ENCODE measurements around the gene TRIM7. TPM values are rescaled to one million over a fixed set of nuclear protein-coding genes. Genes with fewer than 3 reads are reported as not detected.
"Not testable (repeated sequence)": the region's sequence is repeated elsewhere in the genome, so short reads cannot be mapped to it uniquely, and the experiment has no call there.

TRIM7 gene
- total RNA-seq, 2 donors from 2014 or later, result 2.7 to 5.9 TPM

GRCh38 chr5:181151146-181151545, 53.9 kb downstream of the TRIM7 start:
- Mint-ChIP-seq H3K9me3 (peaks cover 3% of the 10 kb centered on the region), H3K4me1 (peaks cover 5% of the 10 kb centered on the region), H3K36me3 (ENCODE audit: low read depth) (no peaks in the 10 kb centered on the region), H3K4me3 (no peak overlapping the region), H3K27ac (no peak overlapping the region), H3K27me3 (peaks cover 40% of the 10 kb centered on the region)
- no peak for ATAC-seq (replicated peaks)

GRCh38 chr5:181149806-181150733, 54.9 kb downstream of the TRIM7 start:
- Mint-ChIP-seq H3K27ac (no peak overlapping the region), H3K9me3 (peaks cover 3% of the 10 kb centered on the region), H3K27me3 (peaks cover 41% of the 10 kb centered on the region), H3K4me1 (peaks cover 5% of the 10 kb centered on the region), H3K4me3 (no peak overlapping the region), H3K36me3 (ENCODE audit: low read depth) (no peaks in the 10 kb centered on the region)
- ATAC-seq (replicated peaks), result no peak

GRCh38 chr5:181149355-181149754, 55.6 kb downstream of the TRIM7 start:
- no peak for ATAC-seq (replicated peaks)
- H3K9me3 Mint-ChIP-seq, result no peaks in the 10 kb centered on the region
- no peaks in the 10 kb centered on the region for H3K36me3 Mint-ChIP-seq (ENCODE audit: low read depth)
- H3K27ac Mint-ChIP-seq, result no peak overlapping the region
- peaks cover 5% of the 10 kb centered on the region for H3K4me1 Mint-ChIP-seq
- no peak overlapping the region for H3K4me3 Mint-ChIP-seq
- H3K27me3 Mint-ChIP-seq, result peaks cover 42% of the 10 kb centered on the region

- ATAC-seq (replicated peaks); H3K4me1 Mint-ChIP-seq; H3K36me3 Mint-ChIP-seq (ENCODE audit: low read depth); H3K9me3 Mint-ChIP-seq; H3K4me3 Mint-ChIP-seq: not testable (repeated sequence)
- peaks cover 52% of the 10 kb centered on the region for H3K27me3 Mint-ChIP-seq
- H3K27ac Mint-ChIP-seq, result peak within 1 kb of the TSS; percentile 31
Measured at GRCh38 chr5:181146927-181147636, 57.9 kb downstream of the TRIM7 start, which contains the start of gene OR2V2. OR2V2 (plus strand) TSS chr5:181147586; CDS start chr5:181154943, 7,357 bp downstream.

GRCh38 chr5:181145133-181145532, 59.9 kb downstream of the TRIM7 start:
- Mint-ChIP-seq H3K27ac (no peak overlapping the region), H3K27me3 (peaks cover 47% of the 10 kb centered on the region), H3K4me3 (no peak overlapping the region), H3K36me3 (ENCODE audit: low read depth) (no peaks in the 10 kb centered on the region), H3K4me1 (no peaks in the 10 kb centered on the region), H3K9me3 (peaks cover 3% of the 10 kb centered on the region)
- ATAC-seq (replicated peaks), result no peak

Other genes with a start within 250 kb of the TRIM7 start
- not detected for gene BTNL3, start 216.3 kb downstream of the TRIM7 start, total RNA-seq
- gene BTNL9, start 164.9 kb downstream of the TRIM7 start, total RNA-seq, result under 1 TPM in 1 of 2 donors, not detected in 1; 0.16 TPM
- not detected for gene OR2V1, start 74.0 kb downstream of the TRIM7 start, total RNA-seq
- gene OR2V2, start 57.6 kb downstream of the TRIM7 start, total RNA-seq, result not detected
- 10 to 100 TPM; 27.1 to 30.8 TPM for gene TRIM41, start 18.1 kb upstream of the TRIM7 start, total RNA-seq
- 1,000 to 10,000 TPM; 2,150 to 2,706 TPM for gene RACK1, start 38.7 kb upstream of the TRIM7 start, total RNA-seq
- 10 to 100 TPM; 14.3 to 19.4 TPM for gene TRIM52, start 55.9 kb upstream of the TRIM7 start, total RNA-seq
- gene OR4F3, start 162.1 kb upstream of the TRIM7 start, total RNA-seq, result not detected

All from activated T-helper 17 cell treated with anti-CD3 and anti-CD28 coated beads, Interleukin-2, amount 50 U/mL, for 72 hours (primary cell).